ENCODE results near the gene CASP2.
"Not testable (repeated sequence)": the region's sequence is repeated elsewhere in the genome, so short reads cannot be mapped to it uniquely, and the experiment has no call there.

The CASP2 gene

GRCh38 chr7:143264196-143264568, 24.0 kb upstream of the CASP2 start:
- DNase-seq (ENCODE audit: low read depth in 1 of 2, low spot score in 1 of 2) = not testable (repeated sequence)

GRCh38 chr7:143265017-143265693, 23.0 kb upstream of the CASP2 start:
- no peak for DNase-seq (ENCODE audit: low read depth in 1 of 2, low spot score in 1 of 2)

- no peak for DNase-seq (ENCODE audit: low read depth in 1 of 2, low spot score in 1 of 2)
Measured at GRCh38 chr7:143269251-143269650, 18.9 kb upstream of the CASP2 start.

- DNase-seq (ENCODE audit: low read depth in 1 of 2, low spot score in 1 of 2) = no peak
Measured at GRCh38 chr7:143271240-143271639, 16.9 kb upstream of the CASP2 start.

GRCh38 chr7:143272871-143273270, 15.3 kb upstream of the CASP2 start:
- no peak for DNase-seq (ENCODE audit: low read depth in 1 of 2, low spot score in 1 of 2)

- no peak for DNase-seq (ENCODE audit: low read depth in 1 of 2, low spot score in 1 of 2)
Measured at GRCh38 chr7:143279186-143280098, 8.7 kb upstream of the CASP2 start.

GRCh38 chr7:143280160-143280559, 8.0 kb upstream of the CASP2 start:
- DNase-seq (ENCODE audit: low read depth in 1 of 2, low spot score in 1 of 2) = no peak

- DNase-seq (ENCODE audit: low read depth in 1 of 2, low spot score in 1 of 2) = no peak
Measured at GRCh38 chr7:143280566-143280965, 7.6 kb upstream of the CASP2 start.

- DNase-seq (ENCODE audit: low read depth in 1 of 2, low spot score in 1 of 2) = no peak
Measured at GRCh38 chr7:143281529-143281928, 6.6 kb upstream of the CASP2 start.

GRCh38 chr7:143282124-143282523, 6.0 kb upstream of the CASP2 start:
- DNase-seq (ENCODE audit: low read depth in 1 of 2, low spot score in 1 of 2) = no peak

- DNase-seq (ENCODE audit: low read depth in 1 of 2, low spot score in 1 of 2) = no peak
Measured at GRCh38 chr7:143283381-143283780, 4.8 kb upstream of the CASP2 start.

- DNase-seq (ENCODE audit: low read depth in 1 of 2, low spot score in 1 of 2) = no peak
Measured at GRCh38 chr7:143284591-143285469, 3.3 kb upstream of the CASP2 start, which contains the start of gene TMEM139. TMEM139 (plus strand) TSS chr7:143284958; CDS start chr7:143285958, 1,000 bp downstream.

- DNase-seq (ENCODE audit: low read depth in 1 of 2, low spot score in 1 of 2) = no peak
Measured at GRCh38 chr7:143285470-143285778, 2.7 kb upstream of the CASP2 start.

- DNase-seq (ENCODE audit: low read depth in 1 of 2, low spot score in 1 of 2) = no peak
Measured at GRCh38 chr7:143285806-143286521, 2.2 kb upstream of the CASP2 start.

GRCh38 chr7:143286522-143286890, 1.6 kb upstream of the CASP2 start:
- no peak for DNase-seq (ENCODE audit: low read depth in 1 of 2, low spot score in 1 of 2)

- no peak for DNase-seq (ENCODE audit: low read depth in 1 of 2, low spot score in 1 of 2)
Measured at GRCh38 chr7:143287339-143287934, 714 bp upstream of the CASP2 start.

GRCh38 chr7:143288836-143289235, 685 bp downstream of the CASP2 start:
- no peak for DNase-seq (ENCODE audit: low read depth in 1 of 2, low spot score in 1 of 2)

GRCh38 chr7:143289421-143289820, 1.3 kb downstream of the CASP2 start:
- no peak for DNase-seq (ENCODE audit: low read depth in 1 of 2, low spot score in 1 of 2)

GRCh38 chr7:143289888-143290287, 1.7 kb downstream of the CASP2 start:
- DNase-seq (ENCODE audit: low read depth in 1 of 2, low spot score in 1 of 2) = not testable (repeated sequence)

- no peak for DNase-seq (ENCODE audit: low read depth in 1 of 2, low spot score in 1 of 2)
Measured at GRCh38 chr7:143290293-143290692, 2.1 kb downstream of the CASP2 start.

- no peak for DNase-seq (ENCODE audit: low read depth in 1 of 2, low spot score in 1 of 2)
Measured at GRCh38 chr7:143292876-143293275, 4.7 kb downstream of the CASP2 start.
